ENCODE measurements around the gene DAGLB.
"Not testable (repeated sequence)": the region's sequence is repeated elsewhere in the genome, so short reads cannot be mapped to it uniquely, and the experiment has no call there.

The DAGLB gene

DNA sequence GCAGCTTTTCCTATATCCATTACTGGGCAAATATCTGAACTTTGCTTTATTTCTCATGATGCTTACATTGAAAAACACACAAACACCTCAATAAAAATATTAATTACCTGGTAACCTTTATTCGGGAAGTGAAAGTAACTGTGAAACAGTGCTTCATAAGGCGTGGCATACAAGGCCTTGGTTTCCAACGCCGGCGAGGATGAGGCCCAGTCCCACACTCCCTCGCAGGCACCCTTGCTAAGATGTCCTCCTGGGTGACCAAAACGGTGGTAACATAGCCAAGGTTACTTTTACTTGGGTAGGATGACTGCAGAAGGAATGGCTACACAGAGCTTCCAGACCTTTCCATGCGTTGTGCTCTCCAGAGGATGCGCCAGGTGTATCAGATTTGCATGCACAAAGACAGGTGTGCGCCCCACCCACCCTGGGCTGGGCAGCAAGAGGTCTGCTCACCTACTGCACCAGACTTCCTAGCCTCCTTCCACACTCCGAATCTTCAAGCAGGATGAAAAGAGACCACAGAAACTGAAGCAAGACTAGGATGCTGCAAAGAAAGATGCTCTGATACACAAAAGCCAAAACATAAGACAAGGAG, 13.3 kb upstream of the DAGLB start:
- DNase-seq (ENCODE audit: low read depth, low spot score), result no peak

GRCh38 chr7:6460303-6460702, 12.5 kb upstream of the DAGLB start:
- DNase-seq (ENCODE audit: low read depth, low spot score), result no peak

DNA sequence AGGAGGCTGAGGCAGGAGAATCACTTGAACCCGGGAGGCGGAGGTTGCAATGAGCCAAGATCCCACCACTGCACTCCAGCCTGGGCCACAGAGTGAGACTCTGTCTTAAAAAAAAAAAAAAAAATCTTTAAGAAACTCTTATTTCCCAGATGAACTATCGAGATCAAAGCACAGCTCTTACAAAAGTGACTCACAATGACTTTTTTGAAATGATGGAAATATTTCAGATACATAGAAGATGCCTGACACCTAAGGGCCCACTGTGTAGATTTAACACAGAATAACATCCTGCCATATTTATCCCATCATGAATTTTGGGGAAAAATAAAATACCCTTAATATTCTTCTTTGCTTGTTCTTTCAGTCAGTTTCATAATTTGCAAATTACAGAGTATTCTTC, 10.9 kb upstream of the DAGLB start:
- DNase-seq (ENCODE audit: low read depth, low spot score), result not testable (repeated sequence)

- DNase-seq (ENCODE audit: low read depth, low spot score), result no peak
These were observed 6.0 kb upstream of the DAGLB start for GRCh38 chr7:6453734-6454133.

DNA sequence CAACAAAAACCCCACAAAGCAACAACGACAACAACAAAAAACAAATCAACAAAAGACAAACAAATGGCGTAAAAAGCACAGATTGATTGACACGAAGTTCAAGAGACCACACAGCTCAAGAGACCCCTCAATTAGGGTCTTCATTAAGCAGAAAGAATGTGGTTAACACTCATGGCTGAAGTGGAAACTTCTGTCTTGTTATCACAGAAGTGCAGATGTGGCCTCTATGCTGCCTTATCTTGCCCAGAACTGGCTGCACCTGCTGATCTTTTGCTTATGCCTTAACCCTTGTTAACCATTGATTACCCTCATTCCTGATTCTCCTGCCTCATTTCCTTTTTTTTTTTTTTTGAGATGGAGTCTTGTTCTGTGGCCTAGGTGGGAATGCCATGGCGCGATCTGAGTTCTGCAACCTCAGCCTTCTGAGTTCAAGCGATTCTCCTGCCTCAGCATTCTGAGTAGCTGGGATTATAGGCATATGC, 3.5 kb upstream of the DAGLB start:
- DNase-seq (ENCODE audit: low read depth, low spot score), result no peak

- not testable (repeated sequence) for DNase-seq (ENCODE audit: low read depth, low spot score)
These were observed 2.8 kb upstream of the DAGLB start for GRCh38 chr7:6450591-6450990.

DNA sequence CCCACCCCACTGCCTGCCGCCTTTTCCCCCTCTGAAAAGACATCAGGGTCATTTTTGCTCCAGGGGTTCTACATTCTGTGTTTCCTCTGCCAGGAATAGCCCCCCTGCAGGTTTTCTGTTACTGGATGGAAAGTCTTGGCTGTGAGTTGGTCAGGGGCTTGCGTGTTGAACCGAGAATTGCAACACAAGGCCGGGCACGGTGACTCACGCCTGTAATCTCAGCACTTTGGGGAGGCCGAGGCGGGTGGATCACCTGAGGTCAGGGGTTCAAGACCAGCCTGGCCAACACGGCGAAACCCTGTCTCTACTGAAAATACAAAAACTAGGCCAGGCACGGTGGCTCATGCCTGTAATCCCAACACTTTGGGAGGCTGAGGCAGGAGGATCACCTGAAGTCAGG, 2.1 kb upstream of the DAGLB start:
- DNase-seq (ENCODE audit: low read depth, low spot score), result not testable (repeated sequence)

DNA sequence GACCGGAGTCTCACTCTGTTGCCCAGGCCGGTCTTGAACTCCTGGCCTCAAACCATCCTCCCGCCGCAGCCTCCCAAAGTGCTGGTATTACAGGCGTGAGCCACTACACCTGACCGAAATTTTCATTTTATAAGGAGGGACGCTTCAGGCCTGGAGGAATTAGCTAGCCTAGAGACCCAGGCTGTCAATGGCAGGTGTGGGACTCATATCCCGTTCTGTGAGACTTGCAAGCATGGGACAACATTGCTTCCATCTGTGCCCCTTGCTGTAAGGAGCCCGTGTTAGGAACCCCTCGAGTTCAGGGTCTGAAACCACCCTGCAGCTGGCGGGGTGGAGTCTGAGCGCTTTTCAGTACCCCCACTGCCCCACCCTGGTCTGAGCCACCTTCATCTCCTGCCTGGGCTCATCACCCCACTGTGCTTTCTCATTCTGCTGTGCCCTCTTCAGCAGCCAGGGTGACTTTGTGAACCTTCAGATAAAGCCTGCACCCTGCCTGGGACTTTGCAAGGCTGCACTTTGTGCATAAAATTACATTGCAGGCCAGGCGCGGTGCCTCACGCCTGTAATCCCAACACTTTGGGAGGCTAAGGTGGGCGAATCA, 1.3 kb upstream of the DAGLB start:
- DNase-seq (ENCODE audit: low read depth, low spot score), result no peak

- DNase-seq (ENCODE audit: low read depth, low spot score), result peak; percentile 46
These were observed 745 bp downstream of the DAGLB start for GRCh38 chr7:6446838-6447580.

- DNase-seq (ENCODE audit: low read depth, low spot score), result no peak
These were observed 3.1 kb downstream of the DAGLB start for GRCh38 chr7:6444516-6445269.

DNA sequence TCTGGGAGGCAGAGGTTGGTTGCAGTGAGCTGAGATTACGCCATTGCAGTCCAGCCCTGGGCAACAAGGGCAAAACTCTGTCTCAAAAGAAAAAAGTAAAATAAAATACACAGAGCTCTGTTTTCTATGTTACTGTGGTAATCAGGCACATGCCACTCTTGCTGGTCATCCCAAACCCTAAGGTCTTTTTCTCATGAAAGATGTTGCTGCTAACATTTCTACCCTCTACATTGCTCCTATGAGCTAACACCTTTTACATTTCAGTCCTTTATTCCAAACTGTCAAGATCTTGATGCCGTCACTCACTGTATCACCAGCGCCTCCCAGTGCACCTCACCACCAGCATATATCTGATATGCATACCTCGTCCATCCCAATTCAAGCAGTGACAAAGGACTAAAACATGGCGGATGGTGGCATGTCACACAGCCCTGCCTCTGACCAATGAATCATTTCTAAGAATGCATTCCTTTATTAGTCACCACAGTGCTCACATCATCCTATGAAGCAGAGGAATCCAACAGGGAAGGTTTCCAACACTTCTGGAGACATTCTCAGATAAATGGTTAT, 4.3 kb downstream of the DAGLB start:
- DNase-seq (ENCODE audit: low read depth, low spot score), result no peak

DNA sequence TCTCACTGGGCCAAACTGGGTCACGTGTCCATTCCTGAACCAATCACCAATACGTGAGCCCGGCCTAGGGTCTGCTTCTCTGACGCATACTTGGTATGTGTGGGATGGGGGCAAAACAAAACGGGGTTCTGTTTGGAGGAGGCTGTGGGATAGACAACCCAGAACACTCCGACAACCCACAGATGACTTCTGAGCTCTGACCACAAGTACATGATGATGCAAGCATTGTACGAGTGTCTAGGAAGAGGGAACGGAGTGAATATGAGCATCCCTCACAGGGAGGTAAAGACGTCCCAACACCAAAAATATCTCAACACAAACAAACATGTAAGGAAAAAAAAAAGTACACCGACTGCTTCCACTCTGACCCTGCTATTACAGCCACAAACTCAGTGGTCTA, 5.6 kb downstream of the DAGLB start:
- DNase-seq (ENCODE audit: low read depth, low spot score), result peak; percentile 54

GRCh38 chr7:6440381-6440780, 7.4 kb downstream of the DAGLB start:
- DNase-seq (ENCODE audit: low read depth, low spot score), result no peak

DNA sequence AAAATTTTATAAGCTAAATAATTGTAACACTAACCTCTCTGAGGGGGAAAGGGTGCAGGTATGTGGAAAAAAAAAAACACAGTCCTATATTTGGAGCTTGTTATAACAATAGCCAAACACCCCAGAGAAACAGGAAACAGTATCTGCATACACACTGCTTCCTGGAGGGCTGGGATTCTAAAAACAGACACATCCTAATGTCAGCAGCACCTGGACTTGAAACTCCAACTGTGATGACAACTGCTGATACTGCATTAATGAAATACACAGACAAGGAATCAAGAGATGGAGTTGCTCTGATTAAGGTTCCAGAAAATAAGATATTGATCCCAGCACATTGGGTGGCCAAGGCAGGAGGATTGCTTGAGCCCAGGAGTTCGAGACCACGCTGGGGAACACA, 9.3 kb downstream of the DAGLB start:
- no peak for DNase-seq (ENCODE audit: low read depth, low spot score)

GRCh38 chr7:6437251-6437650, 10.5 kb downstream of the DAGLB start:
- no peak for DNase-seq (ENCODE audit: low read depth, low spot score)

- no peak for DNase-seq (ENCODE audit: low read depth, low spot score)
These were observed 11.4 kb downstream of the DAGLB start for GRCh38 chr7:6436385-6436685.

- DNase-seq (ENCODE audit: low read depth, low spot score), result peak; percentile 65
These were observed 12.0 kb downstream of the DAGLB start for GRCh38 chr7:6435486-6436384.

- no peak for DNase-seq (ENCODE audit: low read depth, low spot score)
These were observed 13.8 kb downstream of the DAGLB start for GRCh38 chr7:6433784-6434615.

GRCh38 chr7:6432781-6433180, 15.0 kb downstream of the DAGLB start:
- DNase-seq (ENCODE audit: low read depth, low spot score), result no peak

DNA sequence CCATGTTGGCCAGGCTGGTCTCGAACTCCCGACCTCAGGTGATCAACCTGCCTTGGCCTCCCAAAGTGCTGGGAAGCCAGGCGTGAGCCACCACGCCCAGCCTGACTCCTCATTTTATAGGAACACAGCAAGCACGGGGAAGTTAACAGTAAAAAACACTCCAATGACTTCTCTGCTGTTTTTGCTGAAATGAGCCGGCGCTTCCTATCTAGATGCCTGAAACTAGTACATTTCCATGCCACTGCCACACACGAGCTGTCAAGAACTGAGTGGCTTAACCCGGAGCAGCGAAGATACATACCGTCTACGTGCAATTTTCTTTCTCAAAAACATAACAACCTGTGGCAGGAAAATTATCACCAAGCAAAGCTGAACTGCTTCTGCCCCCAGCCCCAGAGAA, 16.8 kb downstream of the DAGLB start:
- no peak for DNase-seq (ENCODE audit: low read depth, low spot score)

All from smooth muscle cell of the brain vasculature (primary cell).